ENCODE measurements around the gene TRIM45.
"Not testable (repeated sequence)": the region's sequence is repeated elsewhere in the genome, so short reads cannot be mapped to it uniquely, and the experiment has no call there.

GRCh38 chr1:117151305-117151704 is 29.8 kb upstream of the TRIM45 start:
- not testable (repeated sequence) for TF ChIP-seq POLR2AphosphoS5 (IDR thresholded peaks at IDR 0.05; ENCODE audit: low read depth); CTCF (IDR thresholded peaks at IDR 0.05; ENCODE audit: insufficient read depth, low read length); REST (IDR thresholded peaks at IDR 0.05; ENCODE audit: insufficient replicate concordance, low read depth)

All from HL-60 (cell line).